RKO (cell line): Measurements from ENCODE around the gene ITIH3.

Experiments
- DNase-seq: peaks from one replicate; pipeline ENCODE4 v3.0.0-alpha.2; 2016; ENCODE audit warnings: low spot score

Gene ITIH3

DNA sequence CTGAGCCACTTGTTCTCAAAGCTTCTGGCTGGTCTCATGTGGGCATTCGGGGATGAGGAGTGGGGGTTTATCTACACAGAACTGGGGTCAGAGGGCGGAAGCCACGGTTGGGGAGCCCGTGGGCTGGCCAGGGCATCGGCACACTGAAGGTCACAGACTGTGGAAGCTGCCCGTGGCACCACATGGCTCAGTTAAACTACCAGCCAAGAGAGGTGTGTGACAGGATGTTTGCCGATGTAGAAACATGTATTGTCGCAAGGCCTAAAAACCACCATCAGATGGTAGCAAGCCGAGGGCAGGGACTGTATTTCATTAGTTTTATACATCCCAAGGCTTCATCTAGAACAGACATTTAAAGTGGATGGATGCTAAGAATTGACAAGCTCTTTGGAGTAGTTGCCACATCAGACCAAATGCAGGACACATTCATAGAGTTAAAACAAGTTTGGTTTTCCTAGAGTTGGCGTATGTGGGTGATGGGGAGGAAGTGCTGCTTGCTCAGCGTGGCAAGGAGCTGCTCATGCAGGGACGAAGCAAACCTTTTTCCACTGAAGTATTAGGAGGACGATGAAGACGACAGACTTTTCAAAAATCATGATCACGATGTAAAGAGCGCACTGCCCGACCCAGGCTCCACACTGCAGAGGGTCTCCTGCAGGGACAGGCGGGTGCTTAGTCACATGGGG lies 49.8 kb downstream of the ITIH3 start:
- no peak for DNase-seq

DNA sequence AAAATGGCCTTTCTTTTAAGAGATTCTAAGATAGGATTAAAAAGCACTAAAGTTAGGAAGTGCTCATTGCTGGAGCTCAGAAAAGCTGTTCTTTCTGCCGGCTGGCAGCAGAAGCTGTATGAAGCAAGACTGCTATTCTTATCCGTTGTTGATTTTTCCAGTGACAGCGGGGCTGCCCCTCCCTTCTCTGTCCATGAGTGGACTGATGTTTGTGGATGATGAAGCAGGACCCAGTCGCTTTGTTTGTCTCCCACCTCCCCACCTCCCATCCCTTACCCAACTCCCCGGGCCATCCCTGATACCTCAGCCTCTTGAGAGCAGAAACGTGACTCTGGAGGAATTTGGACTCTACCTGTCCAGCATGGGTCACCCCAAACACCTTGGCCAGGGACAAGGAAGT lies 50.6 kb downstream of the ITIH3 start:
- no peak for DNase-seq

DNA sequence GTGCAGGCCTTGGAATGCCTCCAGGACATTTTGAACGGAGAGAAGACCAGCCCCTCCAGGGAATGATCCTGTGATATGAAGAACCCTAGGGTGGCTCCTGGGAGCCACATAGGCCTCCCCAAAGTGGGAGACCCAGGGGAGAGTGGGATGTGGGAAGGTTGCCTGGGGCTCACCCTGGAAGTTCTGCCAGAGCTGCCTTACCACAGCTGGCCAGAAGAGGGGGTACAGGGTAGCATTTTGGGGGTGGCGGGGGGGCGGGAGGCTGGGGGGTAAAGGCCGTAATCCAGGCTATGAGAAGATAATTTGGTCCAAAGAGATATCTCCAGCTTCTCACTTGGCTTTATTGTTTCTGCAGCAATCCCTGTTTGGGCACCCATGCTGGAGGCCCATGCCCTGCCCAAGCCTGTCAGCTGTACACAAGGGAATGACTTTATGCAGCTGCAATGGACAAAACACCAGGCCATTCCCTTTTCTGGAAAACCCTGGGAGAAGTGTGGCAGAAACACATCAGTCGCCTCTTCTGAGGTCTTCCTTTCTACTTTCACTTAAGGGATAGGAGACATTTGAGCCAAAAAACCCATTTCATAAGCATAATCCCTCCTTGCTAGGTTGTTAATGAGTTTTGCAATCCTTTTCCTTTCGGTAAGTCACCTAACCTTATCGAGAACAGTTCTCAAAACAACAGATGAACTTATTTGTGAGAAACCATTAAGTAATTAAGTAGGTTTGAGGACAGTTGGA lies 51.3 kb downstream of the ITIH3 start:
- no peak for DNase-seq

DNA sequence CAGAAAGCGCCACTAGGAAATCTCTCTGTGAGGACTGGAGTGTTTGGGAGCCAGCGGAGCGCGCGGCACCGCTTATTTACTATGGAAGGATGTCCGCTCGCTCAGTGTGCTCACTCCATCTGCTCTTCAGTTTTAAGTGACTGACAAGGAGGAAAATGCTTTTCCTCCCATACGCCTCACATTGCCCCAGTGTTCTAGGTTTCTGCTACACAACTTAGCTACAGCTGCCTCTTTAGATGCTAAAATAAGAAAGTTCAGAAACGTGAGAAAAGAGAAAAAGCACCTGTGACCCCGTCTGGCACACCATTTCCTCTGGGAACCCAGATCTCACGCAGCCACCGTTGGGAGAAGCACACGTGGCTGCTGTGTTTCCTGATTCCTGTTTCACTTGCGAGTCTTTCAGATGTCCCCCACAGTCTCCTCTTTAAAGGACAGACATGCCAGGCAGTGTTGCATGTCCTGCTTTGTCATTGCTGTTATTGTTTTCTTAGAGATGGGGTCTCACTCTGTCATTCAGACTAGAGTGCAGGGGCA lies 51.9 kb downstream of the ITIH3 start:
- DNase-seq: no peak

DNA sequence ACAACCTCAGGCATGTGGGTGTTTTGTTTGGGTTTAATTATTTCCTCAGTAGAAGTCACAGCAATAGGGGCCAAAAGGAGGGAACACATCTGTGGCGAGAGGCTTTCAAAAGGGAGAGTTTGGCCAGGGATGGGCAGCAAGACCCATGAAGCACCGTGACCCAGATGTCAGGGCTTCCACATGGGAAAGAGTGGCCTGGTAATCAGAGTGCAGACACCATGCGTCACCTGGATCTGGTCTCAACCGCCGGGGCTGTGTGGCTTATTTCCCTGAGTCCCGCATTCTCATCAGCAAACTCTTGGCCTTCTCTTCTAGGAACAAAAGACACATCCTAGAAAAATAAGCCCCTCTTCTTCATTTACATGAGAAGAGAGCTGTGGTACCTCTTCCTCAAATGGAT lies 52.6 kb downstream of the ITIH3 start:
- DNase-seq: no peak

DNA sequence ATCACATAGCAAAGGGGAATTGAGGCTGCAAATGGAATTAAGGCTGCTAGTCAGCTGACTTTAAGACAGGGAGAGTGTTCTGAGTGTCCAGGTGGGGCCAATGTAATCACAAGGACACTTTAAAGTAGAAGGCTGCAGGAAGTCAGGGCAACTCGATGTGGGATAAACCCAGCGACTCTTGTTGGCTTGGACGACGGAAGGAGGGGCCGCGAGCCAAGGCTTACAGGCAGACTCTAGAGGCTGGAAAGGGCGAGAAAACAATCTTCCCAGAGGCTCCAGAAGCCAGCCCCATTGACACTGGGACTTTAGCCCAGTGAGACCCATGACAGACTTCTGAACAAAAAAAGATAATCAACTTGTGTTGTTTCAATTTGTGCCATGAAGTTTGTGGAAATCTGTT lies 53.1 kb downstream of the ITIH3 start:
- DNase-seq: no peak

DNA sequence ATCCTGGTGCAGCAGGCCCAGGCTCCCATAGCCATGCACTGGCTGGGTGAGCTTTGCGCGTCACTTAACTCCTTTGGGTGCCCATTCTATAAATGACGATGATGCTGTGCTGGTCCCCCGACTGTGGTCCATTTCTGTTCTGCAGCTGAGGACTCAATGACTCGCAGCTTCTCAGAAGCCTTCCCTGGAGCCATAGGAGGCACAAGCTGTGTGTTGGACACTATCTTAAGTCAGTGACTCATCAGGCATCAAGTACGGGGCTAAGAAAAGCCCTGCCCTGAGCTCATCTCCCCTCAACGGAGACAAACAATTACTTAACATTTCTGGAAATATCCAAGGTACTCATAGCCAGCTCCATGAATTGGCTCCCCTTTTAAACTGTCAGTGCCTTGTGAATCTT lies 54.0 kb downstream of the ITIH3 start:
- DNase-seq: peak; percentile 55

DNA sequence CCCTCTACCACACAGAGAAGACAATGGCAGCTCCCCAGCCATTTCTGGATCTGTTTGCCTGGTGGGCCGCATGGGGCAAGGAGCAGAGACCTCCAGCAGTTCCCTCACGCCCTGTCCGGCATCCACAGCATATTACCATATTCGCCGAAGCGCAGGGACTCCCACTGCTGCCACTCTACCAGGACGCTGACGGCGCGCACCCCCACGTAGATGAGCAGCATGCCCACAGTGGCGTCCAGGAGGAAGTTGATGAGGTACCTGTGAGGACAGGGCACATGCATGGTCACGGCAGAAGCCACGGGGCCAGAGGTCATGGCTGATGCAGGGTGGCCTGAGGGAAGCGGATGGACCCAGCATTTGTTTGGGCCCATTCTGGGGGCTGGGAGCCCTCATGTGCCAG lies 55.1 kb downstream of the ITIH3 start:
- DNase-seq: no peak

DNA sequence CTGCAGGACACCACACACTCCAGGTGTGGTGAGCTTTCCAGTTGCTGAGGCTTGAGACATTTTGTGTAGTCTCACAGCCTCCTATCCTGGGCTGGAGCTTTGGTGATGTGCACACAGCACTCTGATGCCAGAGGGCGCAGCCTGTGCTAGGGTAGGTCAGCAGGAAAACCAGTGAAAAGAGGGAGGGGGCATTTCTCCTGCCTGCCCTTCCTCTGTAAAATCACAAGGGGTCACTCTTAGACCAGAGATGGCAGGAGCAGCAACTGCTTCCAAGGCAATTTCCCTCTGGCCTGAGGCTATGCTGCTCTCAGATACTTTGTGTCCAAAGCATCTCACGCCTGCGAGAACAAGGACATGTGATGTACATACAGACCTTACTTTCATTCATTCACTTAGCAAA lies 56.8 kb downstream of the ITIH3 start:
- DNase-seq: peak; percentile 66

DNA sequence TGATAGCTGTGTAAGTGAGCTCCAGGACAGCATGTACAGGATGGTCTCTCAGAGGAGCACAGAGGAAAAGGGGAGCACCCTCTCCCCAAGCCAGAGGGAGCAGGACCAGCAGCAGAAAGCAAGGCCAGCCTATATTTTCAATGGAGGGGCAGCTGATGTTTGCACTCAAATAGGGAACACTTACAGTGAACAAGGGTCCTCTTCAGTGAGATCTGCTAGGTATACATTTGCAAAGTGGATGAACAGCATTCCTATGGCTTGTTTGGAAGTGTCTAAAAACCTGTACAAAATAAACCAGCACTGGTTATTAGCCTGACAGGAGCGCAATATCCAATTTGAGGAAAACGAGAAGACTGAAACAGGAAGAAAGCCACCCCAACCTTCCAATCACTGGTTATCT lies 57.8 kb downstream of the ITIH3 start:
- no peak for DNase-seq

DNA sequence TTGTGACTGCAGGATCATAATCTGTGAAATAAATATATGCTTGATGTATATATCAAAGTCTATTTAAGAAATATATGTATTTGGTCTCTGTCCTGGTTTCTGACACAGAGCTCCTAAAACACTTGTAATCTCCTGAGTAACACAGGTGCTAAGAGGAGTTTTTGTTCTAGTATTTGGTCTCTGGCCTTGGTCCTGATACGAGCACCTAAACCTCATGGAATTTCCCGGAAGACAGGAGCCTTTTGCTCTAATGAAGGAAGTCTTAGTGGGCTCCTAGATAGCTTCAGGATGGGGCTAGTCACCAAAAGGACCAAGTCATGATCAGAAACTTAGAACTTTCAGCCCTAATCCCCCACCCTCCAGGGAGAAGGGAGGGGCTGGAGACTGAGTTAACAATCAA lies 59.4 kb downstream of the ITIH3 start:
- no peak for DNase-seq

DNA sequence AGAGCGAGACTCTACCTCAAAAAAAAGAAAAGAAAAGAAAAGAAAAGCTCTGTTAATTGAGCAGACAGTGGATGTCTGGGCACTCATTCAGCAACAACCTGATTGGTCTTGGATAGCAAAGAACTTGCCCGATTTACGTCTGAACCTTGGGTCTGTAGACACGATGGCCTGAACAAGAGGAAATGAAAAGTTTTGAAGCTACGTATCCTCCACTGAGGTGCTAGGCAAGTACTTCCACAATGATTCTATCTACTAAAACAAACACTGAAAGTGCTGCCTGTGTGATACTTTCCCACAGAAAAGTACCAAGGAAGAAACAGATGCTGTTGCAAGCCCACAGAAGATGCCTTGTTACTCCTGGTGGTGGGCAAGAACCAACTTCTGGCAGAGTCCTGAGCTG lies 62.1 kb downstream of the ITIH3 start:
- no peak for DNase-seq

DNA sequence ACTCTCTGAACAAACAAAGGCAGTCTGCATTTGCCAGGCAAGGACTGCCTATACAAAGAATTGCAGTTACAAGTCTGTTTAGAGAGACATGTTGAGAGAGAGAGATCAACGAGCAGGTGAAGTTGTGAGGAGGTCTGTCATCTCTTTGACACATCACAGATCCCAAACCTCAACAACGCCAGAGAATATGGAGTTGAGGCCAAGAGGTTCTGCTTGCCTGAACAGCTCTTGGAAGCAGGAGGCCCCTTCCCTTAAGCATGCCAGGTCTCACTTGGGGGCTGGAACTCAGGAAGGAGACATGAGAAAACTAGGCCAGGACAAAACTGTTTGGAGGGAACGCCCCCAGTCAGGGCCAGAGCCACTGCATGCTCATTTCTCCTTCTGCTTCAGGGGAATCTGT lies 62.5 kb downstream of the ITIH3 start:
- no peak for DNase-seq

DNA sequence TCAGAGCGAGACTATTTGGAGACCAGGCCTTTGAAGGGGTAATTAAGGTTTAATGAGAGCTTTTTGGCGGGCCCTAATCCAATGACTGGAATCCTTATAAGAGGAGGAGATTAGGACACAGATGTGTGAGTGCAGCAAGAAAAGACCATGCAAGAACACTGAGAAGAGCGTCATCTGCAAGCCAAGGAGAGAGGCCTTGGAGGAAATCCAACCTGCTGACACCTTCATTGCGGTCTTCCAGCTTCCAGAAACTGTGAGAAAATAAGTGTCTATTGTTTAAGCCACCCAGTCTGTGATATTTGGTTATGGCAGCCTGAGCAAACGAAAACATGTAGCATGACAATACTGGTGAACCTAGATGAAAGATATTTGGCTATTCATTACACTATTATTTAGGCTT lies 63.3 kb downstream of the ITIH3 start:
- DNase-seq: no peak
